ENCODE results near the gene NCAM2. TPM values are rescaled to one million over a fixed set of nuclear protein-coding genes. Genes with fewer than 3 reads are reported as not detected.

NCAM2 gene
- polyA plus RNA-seq, 3 donors = 0.13 to 0.90 (median 0.45) TPM

- WGBS, 3 donors = 33 to 44% (median 39%) methylated on average over 1 of the region's 1 CpG
Measured at GRCh38 chr21:21018821-21019220, 20.6 kb downstream of the NCAM2 start.

DNA sequence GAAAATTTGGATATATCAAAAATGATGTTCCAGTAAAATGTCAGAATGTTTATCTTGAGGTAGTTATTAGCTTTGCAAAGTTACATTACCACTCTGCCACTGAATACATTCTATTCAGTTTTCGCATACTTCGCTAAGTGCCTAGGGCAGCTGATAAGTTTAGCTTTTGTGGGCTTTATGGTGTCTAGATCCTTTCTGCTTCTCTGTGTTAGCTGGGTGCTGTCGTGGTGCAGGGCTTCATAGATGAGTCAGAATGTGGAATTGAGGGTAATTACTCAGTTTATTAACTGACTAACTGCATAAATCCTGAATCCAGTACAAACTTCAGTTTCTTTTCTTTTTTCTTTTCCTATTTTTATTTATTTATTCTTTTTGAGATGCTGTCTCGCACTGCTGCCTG is 21.5 kb downstream of the NCAM2 start:
- 81 to 85% (median 83%) methylated on average over 4 of the region's 4 CpGs for WGBS, 3 donors

More at GRCh38 chr21:21018821-21019220, 20.6 kb downstream of the NCAM2 start:
- H3K27ac ChIP-seq (ENCODE audit: low read depth, low read length) = no peak overlapping the region

DNA sequence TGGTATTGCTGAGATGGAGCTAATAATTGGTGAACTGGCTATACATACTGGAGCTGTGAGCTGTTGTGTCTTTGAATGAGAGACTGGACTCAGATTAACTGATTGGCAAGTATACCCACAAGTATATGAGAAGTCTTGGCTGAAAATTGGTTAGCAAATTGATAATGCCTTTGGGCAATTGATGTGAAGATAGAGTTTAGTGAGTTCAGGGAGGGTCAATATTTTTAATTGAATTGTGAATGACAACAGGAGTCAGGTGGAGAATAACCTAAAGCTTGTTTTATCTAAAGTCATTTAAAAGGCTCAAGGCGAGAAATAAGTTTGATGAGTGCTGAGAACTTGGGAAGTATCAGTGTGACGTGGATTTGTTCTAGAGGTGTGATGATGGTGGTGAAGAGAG is 27.5 kb downstream of the NCAM2 start:
- H3K27ac ChIP-seq (ENCODE audit: low read depth, low read length) = no peak overlapping the region
- WGBS, 3 donors = 74 to 96% (median 89%) methylated on average over 2 of the region's 2 CpGs

More for the DNA sequence above, 21.5 kb downstream of the NCAM2 start:
- no peak overlapping the region for H3K27ac ChIP-seq (ENCODE audit: low read depth, low read length)

DNA sequence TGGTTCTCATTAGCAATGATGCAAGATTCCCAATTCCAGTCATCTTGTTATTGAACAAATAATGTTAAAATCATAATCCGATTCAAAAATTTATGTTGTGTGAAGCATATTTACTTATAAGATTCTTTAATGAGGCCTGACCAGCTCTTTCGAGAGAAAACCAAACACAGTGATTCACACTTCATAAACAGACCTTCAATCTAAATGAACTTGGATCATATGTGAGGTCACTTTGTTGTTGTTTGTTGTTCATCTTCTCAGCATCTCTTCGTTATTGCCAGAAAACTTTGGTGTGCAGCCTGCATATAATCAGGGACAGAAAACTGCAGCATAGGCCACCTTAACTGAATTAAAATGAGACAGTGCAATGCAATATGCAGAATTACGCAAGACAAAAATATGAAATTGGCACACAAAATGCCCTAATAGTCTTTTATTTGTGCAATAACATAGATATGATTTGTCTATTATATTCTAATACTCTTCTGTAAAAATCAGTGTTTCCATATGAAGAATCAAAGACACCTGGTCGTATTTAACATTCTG is 30.1 kb downstream of the NCAM2 start:
- no peak overlapping the region for H3K27ac ChIP-seq (ENCODE audit: low read depth, low read length)
- 64 to 70% (median 69%) methylated on average over 5 of the region's 5 CpGs for WGBS, 3 donors

DNA sequence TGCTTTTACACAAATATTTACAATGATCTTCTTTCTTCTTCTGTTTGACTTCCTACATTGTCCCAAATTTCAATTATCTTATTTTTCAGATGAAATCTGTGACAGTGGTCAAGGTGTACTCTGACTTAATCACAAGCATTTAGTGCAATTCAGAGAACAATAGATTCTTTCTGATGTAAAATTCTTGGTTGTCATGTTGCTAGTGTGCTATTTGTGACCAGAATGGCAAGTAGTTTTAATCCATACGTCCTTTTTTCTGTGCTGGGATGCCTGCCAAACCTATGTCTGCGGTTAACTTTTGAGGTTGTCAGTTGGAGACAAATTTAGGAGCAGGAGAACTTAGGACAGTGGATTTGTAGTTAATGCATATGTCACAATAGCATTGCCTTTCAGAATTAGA is 31.0 kb downstream of the NCAM2 start:
- H3K27ac ChIP-seq (ENCODE audit: low read depth, low read length) = no peak overlapping the region
- WGBS, 3 donors = 18 to 32% (median 20%) methylated on average over 2 of the region's 2 CpGs

GRCh38 chr21:21030311-21030710 is 32.1 kb downstream of the NCAM2 start:
- WGBS, 3 donors = 67 to 81% (median 79%) methylated on average over 5 of the region's 5 CpGs
- no peak overlapping the region for H3K27ac ChIP-seq (ENCODE audit: low read depth, low read length)

GRCh38 chr21:21034036-21034435 is 35.8 kb downstream of the NCAM2 start:
- no peak overlapping the region for H3K27ac ChIP-seq (ENCODE audit: low read depth, low read length)
- 57 to 86% (median 69%) methylated on average over 2 of the region's 2 CpGs for WGBS, 3 donors

GRCh38 chr21:21039624-21040170 is 41.5 kb downstream of the NCAM2 start:
- WGBS, 3 donors = 75 to 89% (median 88%) methylated on average over 6 of the region's 6 CpGs
- H3K27ac ChIP-seq (ENCODE audit: low read depth, low read length) = no peak overlapping the region

GRCh38 chr21:21045518-21045917 is 47.3 kb downstream of the NCAM2 start:
- H3K27ac ChIP-seq (ENCODE audit: low read depth, low read length) = no peak overlapping the region
- 62 to 64% (median 63%) methylated on average over 3 of the region's 3 CpGs for WGBS, 3 donors

- no peak overlapping the region for H3K27ac ChIP-seq (ENCODE audit: low read depth, low read length)
- WGBS, 3 donors = 36 to 47% (median 45%) methylated on average over 2 of the region's 2 CpGs
Measured at GRCh38 chr21:21046063-21046462, 47.9 kb downstream of the NCAM2 start.

DNA sequence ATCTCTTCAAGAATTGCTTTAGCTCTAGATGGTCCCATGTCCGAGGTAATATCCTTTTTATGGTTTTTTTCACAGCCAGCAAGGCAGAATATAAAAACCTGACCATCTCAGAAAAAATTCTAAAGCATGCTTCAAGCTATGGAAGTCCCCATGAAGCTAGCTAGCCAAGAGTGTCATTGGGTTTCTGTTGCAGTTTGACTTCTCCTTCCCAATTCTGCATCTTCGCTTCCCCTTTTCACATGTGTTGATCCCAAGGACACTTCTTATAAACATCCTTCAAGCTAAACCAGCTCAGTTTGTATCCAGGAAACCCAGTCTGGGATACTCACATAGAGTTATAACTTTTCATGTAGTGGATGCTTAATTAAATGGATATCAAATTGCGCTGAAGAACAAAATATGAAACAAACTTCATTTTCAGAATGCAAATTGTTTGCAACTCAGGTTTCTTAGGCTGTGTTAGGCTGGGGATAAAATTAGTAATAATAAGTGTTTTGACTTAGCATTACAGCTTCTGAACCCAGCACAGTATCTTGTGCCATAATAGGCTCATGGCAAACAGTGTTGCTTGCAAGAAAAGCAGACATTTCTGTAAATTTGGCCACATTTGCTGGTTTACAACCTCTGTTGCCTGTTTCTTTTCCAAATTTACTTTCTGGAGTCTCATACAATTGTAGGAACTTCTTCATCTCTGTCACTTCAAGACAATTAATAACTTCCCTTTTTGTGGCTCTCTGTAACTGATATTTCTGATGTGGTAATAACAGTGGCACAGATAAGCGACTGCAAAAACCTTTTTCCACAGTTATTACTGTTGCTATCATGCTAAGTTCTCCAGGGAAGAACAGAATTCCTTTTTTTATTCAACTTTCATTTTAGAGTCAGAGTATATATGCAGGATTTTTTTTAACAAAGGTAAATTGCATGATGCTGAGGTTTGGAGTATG is 53.2 kb downstream of the NCAM2 start:
- no peak overlapping the region for H3K27ac ChIP-seq (ENCODE audit: low read depth, low read length)
- WGBS, 3 donors = 46 to 57% (median 46%) methylated on average over 4 of the region's 4 CpGs

GRCh38 chr21:21052672-21053071 is 54.5 kb downstream of the NCAM2 start:
- H3K27ac ChIP-seq (ENCODE audit: low read depth, low read length) = no peak overlapping the region
- 66 to 93% (median 90%) methylated on average over 2 of the region's 2 CpGs for WGBS, 3 donors

DNA sequence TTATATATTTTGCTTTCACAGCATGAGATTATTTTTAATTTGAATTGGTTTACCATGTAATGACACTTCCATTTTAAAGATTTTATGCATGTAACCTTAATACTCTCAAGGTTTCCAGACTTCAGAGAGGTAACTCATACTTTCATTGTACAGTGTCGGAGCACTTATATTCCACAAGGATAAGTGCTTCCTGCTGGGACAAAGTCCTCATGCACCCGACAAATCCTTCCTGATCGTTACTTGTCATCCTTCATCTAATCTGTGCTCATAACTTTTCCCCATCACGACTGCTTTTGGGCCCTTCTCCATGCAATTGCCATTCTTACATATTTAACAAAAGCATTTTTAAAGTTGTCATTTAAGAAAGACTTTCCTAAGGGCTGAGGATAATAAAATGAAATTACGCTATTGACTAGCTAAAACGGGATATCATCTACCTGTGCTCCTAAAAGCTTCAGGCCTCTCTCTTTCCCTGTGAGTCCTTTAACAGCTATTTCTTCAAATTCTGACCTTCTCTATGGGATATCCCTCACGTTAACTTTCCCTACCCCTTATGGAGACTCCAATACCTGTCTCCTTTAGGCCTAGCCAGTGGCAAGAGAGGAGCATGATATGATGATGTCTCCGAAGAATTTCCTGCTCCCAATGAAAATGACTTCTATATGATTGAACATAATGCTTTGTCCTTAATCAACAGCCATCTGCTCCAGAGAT is 59.3 kb downstream of the NCAM2 start:
- WGBS, 3 donors = 72 to 85% (median 80%) methylated on average over 8 of the region's 8 CpGs
- no peak overlapping the region for H3K27ac ChIP-seq (ENCODE audit: low read depth, low read length)

DNA sequence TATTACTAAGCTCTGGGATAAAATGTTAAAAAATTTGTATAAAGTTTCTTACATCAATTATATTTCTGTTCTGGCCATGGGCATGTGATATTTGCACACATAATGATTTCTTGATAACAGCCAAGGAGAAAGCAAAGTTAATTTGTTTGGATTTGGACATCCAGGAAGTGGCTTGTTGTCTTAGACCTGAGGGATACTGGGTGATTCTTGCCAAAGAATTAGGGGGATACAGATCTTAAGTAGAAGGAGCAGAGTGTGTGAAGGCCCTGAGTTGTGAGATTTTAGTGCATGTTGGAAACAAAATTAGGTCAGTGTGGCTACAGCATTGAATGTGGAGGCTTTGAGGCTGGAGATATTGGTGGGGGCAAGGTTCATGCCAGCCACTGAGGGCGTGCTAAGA is 65.6 kb downstream of the NCAM2 start:
- H3K27ac ChIP-seq (ENCODE audit: low read depth, low read length) = no peak overlapping the region
- 29 to 54% (median 46%) methylated on average over 1 of the region's 1 CpG for WGBS, 3 donors

DNA sequence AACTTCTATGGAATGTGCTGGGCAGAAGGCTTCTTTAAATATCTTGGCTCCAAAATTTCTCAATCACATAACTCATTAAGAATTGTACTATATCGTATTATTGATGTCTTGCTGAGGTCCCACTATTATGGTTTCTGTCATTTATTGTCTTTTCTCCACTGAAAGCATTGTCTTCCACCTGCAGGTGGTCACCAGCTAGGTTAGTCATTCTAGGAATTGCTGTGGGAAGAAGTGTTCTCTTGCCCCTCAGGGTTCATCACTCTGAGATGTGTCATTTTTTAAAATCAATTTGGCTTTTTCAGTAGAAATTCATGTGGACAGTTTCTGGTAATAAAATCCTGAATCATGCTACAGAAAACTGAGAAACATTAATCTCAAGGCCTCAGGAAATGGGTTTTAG is 66.1 kb downstream of the NCAM2 start:
- H3K27ac ChIP-seq (ENCODE audit: low read depth, low read length) = no peak overlapping the region
- 76 to 82% (median 81%) methylated on average over 1 of the region's 1 CpG for WGBS, 3 donors

DNA sequence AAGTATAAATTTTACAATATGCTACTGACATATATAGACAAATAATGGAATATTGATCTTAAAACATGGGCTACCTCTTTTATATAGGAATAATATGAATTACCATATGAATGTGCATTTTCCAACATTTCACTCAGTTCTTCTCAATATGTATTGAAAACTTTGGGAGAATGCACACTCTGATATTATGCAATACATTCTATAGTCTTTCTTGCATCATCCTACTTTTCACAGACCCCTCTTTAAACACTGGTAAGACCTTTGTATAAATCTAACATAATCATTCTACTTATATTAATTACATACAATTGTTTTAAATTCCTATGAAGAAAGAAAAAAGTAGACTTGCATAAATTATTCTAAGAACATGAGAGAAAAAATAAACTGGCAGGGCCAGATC is 69.2 kb downstream of the NCAM2 start:
- no peak overlapping the region for H3K27ac ChIP-seq (ENCODE audit: low read depth, low read length)

- no peak overlapping the region for H3K27ac ChIP-seq (ENCODE audit: low read depth, low read length)
- 62 to 82% (median 80%) methylated on average over 3 of the region's 3 CpGs for WGBS, 3 donors
Measured at GRCh38 chr21:21074305-21074704, 76.1 kb downstream of the NCAM2 start.

DNA sequence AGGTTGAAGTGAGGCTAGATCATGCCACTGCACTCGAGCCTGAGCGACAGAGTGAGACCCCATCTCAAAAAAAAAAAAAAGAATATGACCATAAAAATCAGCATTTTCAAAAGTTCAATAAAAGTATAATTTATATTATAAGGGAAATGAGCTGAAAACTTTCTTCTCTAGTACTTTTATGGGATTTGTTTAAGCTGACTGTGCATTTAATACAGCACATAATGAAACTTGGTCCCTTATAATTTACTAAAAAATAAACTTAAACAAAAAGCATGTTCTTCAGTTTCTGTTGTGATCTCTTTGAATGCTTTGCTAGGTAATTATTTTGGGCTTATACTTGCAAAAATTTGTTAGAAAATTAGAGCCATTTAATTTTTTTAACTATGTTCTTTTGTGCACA is 77.8 kb downstream of the NCAM2 start:
- 87 to 97% (median 90%) methylated on average over 2 of the region's 2 CpGs for WGBS, 3 donors
- no peak overlapping the region for H3K27ac ChIP-seq (ENCODE audit: low read depth, low read length)

DNA sequence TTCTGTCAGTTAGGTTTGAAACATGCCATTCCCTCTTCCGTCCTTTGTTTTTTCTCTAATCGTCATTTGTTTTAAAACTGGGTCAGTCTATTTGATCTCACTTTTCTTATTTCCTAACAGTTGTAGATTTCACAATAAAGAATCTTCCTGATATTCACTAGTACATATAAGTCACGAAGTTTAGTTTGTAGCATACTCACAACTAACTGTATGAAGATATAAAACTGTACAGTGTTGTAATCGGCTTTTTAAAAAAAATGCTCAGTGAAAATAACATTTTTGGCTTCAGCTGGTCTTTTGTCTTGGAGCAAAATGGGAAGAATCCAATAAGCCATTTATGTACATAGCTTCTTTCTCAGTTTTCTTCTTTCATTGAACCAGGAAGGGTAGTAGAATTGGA is 78.3 kb downstream of the NCAM2 start:
- WGBS, 3 donors = 46 to 60% (median 54%) methylated on average over 4 of the region's 4 CpGs
- no peak overlapping the region for H3K27ac ChIP-seq (ENCODE audit: low read depth, low read length)

All from adipose tissue (tissue), 3 donors.